ENCODE measurements around the gene MAK.

GRCh38 chr6:10756085-10756484 lies 82.3 kb downstream of the MAK start:
- TF ChIP-seq GATA2 (IDR thresholded peaks at IDR 0.05; ENCODE audit: low read depth, low read length) (no peak), GATA3 (IDR thresholded peaks at IDR 0.05; ENCODE audit: low read depth, low read length) (no peak)

Data from SH-SY5Y (cell line).